Prostate gland (tissue), 2 donors: ENCODE measurements around the gene ARL3.
"Not testable (repeated sequence)": the region's sequence is repeated elsewhere in the genome, so short reads cannot be mapped to it uniquely, and the experiment has no call there.

Source experiments
- POLR2A ChIP-seq: fragments of 450-650 bp; IDR thresholded peaks from one replicate; pipeline ENCODE4 v1.6.1; 2016; ENCODE audit warnings: antibody characterized with exemption, mild to moderate bottlenecking
- POLR2AphosphoS5 ChIP-seq: sonication (generic); formaldehyde crosslinking; IDR thresholded peaks from one replicate; pipeline ENCODE4 v1.6.1; 2017; ENCODE audit warnings: antibody characterized with exemption
- TF ChIP-seq, protein P1 (sequence below), 4 experiments: fragments of 200-600 bp in 2 of 4; fragments of 450-650 bp in 2 of 4; sonication (generic) in 2 of 4; IDR thresholded peaks; 1 replicate in 3 of 4; 2 replicates in 1 of 4; pipeline ENCODE4 v1.5.1; 2016 to 2019; ENCODE audit warnings: antibody characterized with exemption in 4 of 4, mild to moderate bottlenecking in 2 of 4, moderate library complexity in 2 of 4

DNA sequence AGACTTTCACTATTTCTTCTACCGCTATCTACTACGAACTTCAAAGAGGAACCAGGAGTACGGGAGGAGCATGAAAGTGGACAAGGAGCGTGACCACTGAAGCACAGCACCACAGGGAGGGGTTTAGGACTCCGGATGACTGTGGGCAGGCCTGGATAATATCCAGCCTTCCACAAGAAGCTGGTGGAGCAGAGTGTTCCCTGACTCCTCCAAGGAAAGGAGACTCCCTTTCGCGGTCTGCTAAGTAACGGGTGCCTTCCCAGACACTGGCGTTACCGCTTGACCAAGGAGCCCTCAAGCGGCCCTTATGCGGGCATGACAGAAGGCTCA lies 44.7 kb upstream of the ARL3 start:
- TF ChIP-seq POLR2A = not testable (repeated sequence)
- TF ChIP-seq, protein P1, sequence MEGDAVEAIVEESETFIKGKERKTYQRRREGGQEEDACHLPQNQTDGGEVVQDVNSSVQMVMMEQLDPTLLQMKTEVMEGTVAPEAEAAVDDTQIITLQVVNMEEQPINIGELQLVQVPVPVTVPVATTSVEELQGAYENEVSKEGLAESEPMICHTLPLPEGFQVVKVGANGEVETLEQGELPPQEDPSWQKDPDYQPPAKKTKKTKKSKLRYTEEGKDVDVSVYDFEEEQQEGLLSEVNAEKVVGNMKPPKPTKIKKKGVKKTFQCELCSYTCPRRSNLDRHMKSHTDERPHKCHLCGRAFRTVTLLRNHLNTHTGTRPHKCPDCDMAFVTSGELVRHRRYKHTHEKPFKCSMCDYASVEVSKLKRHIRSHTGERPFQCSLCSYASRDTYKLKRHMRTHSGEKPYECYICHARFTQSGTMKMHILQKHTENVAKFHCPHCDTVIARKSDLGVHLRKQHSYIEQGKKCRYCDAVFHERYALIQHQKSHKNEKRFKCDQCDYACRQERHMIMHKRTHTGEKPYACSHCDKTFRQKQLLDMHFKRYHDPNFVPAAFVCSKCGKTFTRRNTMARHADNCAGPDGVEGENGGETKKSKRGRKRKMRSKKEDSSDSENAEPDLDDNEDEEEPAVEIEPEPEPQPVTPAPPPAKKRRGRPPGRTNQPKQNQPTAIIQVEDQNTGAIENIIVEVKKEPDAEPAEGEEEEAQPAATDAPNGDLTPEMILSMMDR (IDR thresholded peaks at IDR 0.05) = not testable (repeated sequence)
- peak; percentile 51 for TF ChIP-seq POLR2AphosphoS5
